ENCODE data around the gene OBI1. TPM values are rescaled to one million over a fixed set of nuclear protein-coding genes. Genes with fewer than 3 reads are reported as not detected.

The OBI1 gene
- total RNA-seq, 1 donor from 2014 or later = 22.3 TPM

- H3K4me3 Mint-ChIP-seq (ENCODE audit: low read depth) = peak overlapping the region; percentile 56
- no peaks in the 10 kb centered on the region for H3K36me3 Mint-ChIP-seq (ENCODE audit: insufficient read depth)
- DNase-seq (ENCODE audit: low spot score, unreplicated experiment) = no peak
- no peak for TF ChIP-seq CTCF (IDR thresholded peaks at IDR 0.05; ENCODE audit: unreplicated experiment)
- H3K27me3 Mint-ChIP-seq = peaks cover 88% of the 10 kb centered on the region
- peak overlapping the region; percentile 3 for H3K27ac Mint-ChIP-seq
- H3K9me3 Mint-ChIP-seq (ENCODE audit: low read depth) = no peaks in the 10 kb centered on the region
- peaks cover 10% of the 10 kb centered on the region for H3K4me1 Mint-ChIP-seq (ENCODE audit: low read depth)
Observed at GRCh38 chr13:78602561-78603239, 56.3 kb downstream of the OBI1 start.

- peak overlapping the region; percentile 3 for H3K27ac Mint-ChIP-seq
- DNase-seq (ENCODE audit: low spot score, unreplicated experiment) = no peak
- TF ChIP-seq CTCF (IDR thresholded peaks at IDR 0.05; ENCODE audit: unreplicated experiment) = no peak
- peaks cover 9% of the 10 kb centered on the region for H3K4me1 Mint-ChIP-seq (ENCODE audit: low read depth)
- H3K9me3 Mint-ChIP-seq (ENCODE audit: low read depth) = no peaks in the 10 kb centered on the region
- H3K36me3 Mint-ChIP-seq (ENCODE audit: insufficient read depth) = no peaks in the 10 kb centered on the region
- H3K4me3 Mint-ChIP-seq (ENCODE audit: low read depth) = peak overlapping the region; percentile 56
- H3K27me3 Mint-ChIP-seq = peaks cover 88% of the 10 kb centered on the region
Observed at GRCh38 chr13:78601874-78602560, 56.9 kb downstream of the OBI1 start.

GRCh38 chr13:78601124-78601873 lies 57.7 kb downstream of the OBI1 start:
- H3K9me3 Mint-ChIP-seq (ENCODE audit: low read depth) = no peaks in the 10 kb centered on the region
- H3K4me3 Mint-ChIP-seq (ENCODE audit: low read depth) = no peak overlapping the region
- H3K4me1 Mint-ChIP-seq (ENCODE audit: low read depth) = peaks cover 4% of the 10 kb centered on the region
- no peaks in the 10 kb centered on the region for H3K36me3 Mint-ChIP-seq (ENCODE audit: insufficient read depth)
- H3K27ac Mint-ChIP-seq = peak overlapping the region; percentile 92
- no peak for TF ChIP-seq CTCF (IDR thresholded peaks at IDR 0.05; ENCODE audit: unreplicated experiment)
- peaks cover 88% of the 10 kb centered on the region for H3K27me3 Mint-ChIP-seq
- DNase-seq (ENCODE audit: low spot score, unreplicated experiment) = no peak

GRCh38 chr13:78600280-78600883 lies 58.6 kb downstream of the OBI1 start:
- no peak overlapping the region for H3K27ac Mint-ChIP-seq
- H3K9me3 Mint-ChIP-seq (ENCODE audit: low read depth) = no peaks in the 10 kb centered on the region
- no peak for TF ChIP-seq CTCF (IDR thresholded peaks at IDR 0.05; ENCODE audit: unreplicated experiment)
- no peaks in the 10 kb centered on the region for H3K36me3 Mint-ChIP-seq (ENCODE audit: insufficient read depth)
- H3K27me3 Mint-ChIP-seq = peaks cover 88% of the 10 kb centered on the region
- no peak for DNase-seq (ENCODE audit: low spot score, unreplicated experiment)
- H3K4me1 Mint-ChIP-seq (ENCODE audit: low read depth) = peaks cover 5% of the 10 kb centered on the region
- no peak overlapping the region for H3K4me3 Mint-ChIP-seq (ENCODE audit: low read depth)

Measured in progenitor cell of endocrine pancreas (in vitro differentiated cells).